A549 (cell line): ENCODE measurements around the gene OXSM. TPM values are rescaled to one million over a fixed set of nuclear protein-coding genes. Genes with fewer than 3 reads are reported as not detected.

Experiments used
- ATAC-seq, 2 experiments: fragments of 200-7000 bp in 1 of 2; fragments of >200 bp in 1 of 2; cut with Nextera tagmentation in 1 of 2; cut with Tn5 transposase in 1 of 2; 3 replicates each; pipeline versions ENCODE4 v1.8.0 to v1.9.1; 2018 to 2020; ENCODE audit warnings: mild to moderate bottlenecking in 1 of 2, moderate library complexity in 1 of 2
- CTCF ChIA-PET: fragments of 300-600 bp; sonication (Branson Sonifier 250); formaldehyde crosslinking; extraction: SDS; loops from one replicate; lab custom pipeline; 2021; ENCODE audit warnings: antibody characterized with exemption, inconsistent platforms; lab: Yijun Ruan, JAX
- POLR2A ChIA-PET: fragments of 350-600 bp; formaldehyde crosslinking; extraction: SDS; loops from one replicate; lab custom pipeline; 2021; ENCODE audit warnings: antibody characterized with exemption, inconsistent platforms; lab: Yijun Ruan, JAX
- DNase-seq, 2 experiments: peaks; one replicate each; pipeline versions ENCODE4 v3.0.0 to v3.0.0-alpha.2; 2011 to 2016; ENCODE audit warnings: low read depth in 1 of 2, low spot score in 1 of 2
- FAIRE-seq: peaks from 2 replicates; lab custom pipeline; 2011; peaks lifted over from hg19 to GRCh38; lab: Jason Lieb, UNC
- H3K27ac ChIP-seq, 2 experiments: fragments of >200 bp; sonication (Bioruptor Twin); formaldehyde crosslinking; 3 replicates each; pipeline ENCODE4 v1.5.1; 2016 to 2017
- H3K4me1 ChIP-seq: fragments of >200 bp; sonication (Bioruptor Twin); formaldehyde crosslinking; 3 replicates; pipeline ENCODE4 v1.6.1; 2016
- H3K4me2 ChIP-seq: fragments of >200 bp; sonication (Bioruptor Twin); formaldehyde crosslinking; 3 replicates; pipeline ENCODE4 v1.6.1; 2016
- H3K4me3 ChIP-seq: fragments of >200 bp; sonication (Bioruptor Twin); formaldehyde crosslinking; 3 replicates; pipeline ENCODE4 v1.5.1; 2016
- H3K9me3 ChIP-seq: fragments of >200 bp; sonication (Bioruptor Twin); formaldehyde crosslinking; 3 replicates; pipeline ENCODE4 v1.6.1; 2016
- BHLHE40 ChIP-seq: IDR thresholded peaks from 2 replicates; pipeline ENCODE4 v1.6.1; 2012; ENCODE audit warnings: low read depth, low read length, inconsistent platforms
- CEBPB ChIP-seq, 2 experiments: fragments of >200 bp in 1 of 2; sonication (Bioruptor Twin) in 1 of 2; formaldehyde crosslinking in 1 of 2; IDR thresholded peaks; 2 replicates each; pipeline ENCODE4 v1.6.1; 2012 to 2016
- CHD4 ChIP-seq: fragments of 200-600 bp; sonication (generic); IDR thresholded peaks from 2 replicates; pipeline ENCODE4 v1.6.1; 2016; ENCODE audit warnings: antibody characterized with exemption, mild to moderate bottlenecking, borderline replicate concordance
- EHF ChIP-seq: fragments of 250-450 bp; sonication (Bioruptor Pico); IDR thresholded peaks from 2 replicates; pipeline ENCODE4 v1.5.0; 2020; ENCODE audit warnings: mild to moderate bottlenecking
- EHMT2 ChIP-seq: fragments of 200-600 bp; sonication (generic); IDR thresholded peaks from 2 replicates; pipeline ENCODE4 v1.6.1; 2016; ENCODE audit warnings: antibody characterized with exemption, low read depth, mild to moderate bottlenecking, moderate library complexity
- FOSB ChIP-seq: fragments of 250-450 bp; sonication (Bioruptor Pico); IDR thresholded peaks from 2 replicates; pipeline ENCODE4 v1.5.0; 2020; ENCODE audit warnings: mild to moderate bottlenecking, moderate library complexity
- FOSL2 ChIP-seq, 2 experiments: fragments of 450-650 bp in 1 of 2; fragments of >200 bp in 1 of 2; sonication (Bioruptor Twin) in 1 of 2; formaldehyde crosslinking; IDR thresholded peaks; 2 replicates each; pipeline versions ENCODE4 v1.5.0 to v1.6.1; 2016 to 2020; ENCODE audit warnings: mild to moderate bottlenecking in 1 of 2, moderate library complexity in 1 of 2
- FOXS1 ChIP-seq: fragments of 250-450 bp; sonication (Bioruptor Pico); IDR thresholded peaks from 2 replicates; pipeline ENCODE4 v1.5.0; 2020; ENCODE audit warnings: mild to moderate bottlenecking, moderate library complexity
- HDAC2 ChIP-seq: fragments of 200-600 bp; sonication (generic); IDR thresholded peaks from 2 replicates; pipeline ENCODE4 v1.6.1; 2016
- HEYL ChIP-seq: fragments of 250-450 bp; sonication (Bioruptor Pico); IDR thresholded peaks from 2 replicates; pipeline ENCODE4 v1.8.0; 2021; ENCODE audit warnings: mild to moderate bottlenecking, moderate library complexity
- HOXA7 ChIP-seq: fragments of 250-450 bp; sonication (Bioruptor Pico); IDR thresholded peaks from 2 replicates; pipeline ENCODE4 v1.5.0; 2020; ENCODE audit warnings: mild to moderate bottlenecking, moderate library complexity
- HOXB13 ChIP-seq: fragments of 250-450 bp; sonication (Bioruptor Pico); IDR thresholded peaks from 2 replicates; pipeline ENCODE4 v1.5.0; 2020; ENCODE audit warnings: low read depth, mild to moderate bottlenecking, moderate library complexity
- HOXB5 ChIP-seq: fragments of 250-450 bp; sonication (Bioruptor Pico); IDR thresholded peaks from 2 replicates; pipeline ENCODE4 v1.5.0; 2020; ENCODE audit warnings: mild to moderate bottlenecking, moderate library complexity
- KDM5A ChIP-seq: fragments of 200-600 bp; sonication (generic); IDR thresholded peaks from 2 replicates; pipeline ENCODE4 v1.6.1; 2016; ENCODE audit warnings: antibody characterized with exemption, mild to moderate bottlenecking
- MAZ ChIP-seq: fragments of 150-350 bp; IDR thresholded peaks from 2 replicates; pipeline ENCODE4 v1.6.1; 2014; ENCODE audit warnings: antibody characterized with exemption, low read depth, low read length, borderline replicate concordance
- MYC ChIP-seq: IDR thresholded peaks from 2 replicates; pipeline ENCODE4 v1.6.1; 2012; ENCODE audit warnings: mild to moderate bottlenecking, inconsistent platforms, low read length, improper control_type of control experiment, borderline replicate concordance
- RARB ChIP-seq: fragments of 250-450 bp; sonication (Bioruptor Pico); IDR thresholded peaks from 2 replicates; pipeline ENCODE4 v1.8.0; 2021; ENCODE audit warnings: mild to moderate bottlenecking, moderate library complexity
- RCOR1 ChIP-seq: fragments of 150-350 bp; IDR thresholded peaks from 2 replicates; pipeline ENCODE4 v1.6.1; 2014; ENCODE audit warnings: antibody characterized with exemption, low read length, low read depth
- RFX5 ChIP-seq: fragments of 450-650 bp; IDR thresholded peaks from 2 replicates; pipeline ENCODE4 v1.7.1; 2014; ENCODE audit warnings: antibody characterized with exemption, mild to moderate bottlenecking, moderate library complexity
- RNF2 ChIP-seq: fragments of 200-600 bp; sonication (generic); IDR thresholded peaks from 2 replicates; pipeline ENCODE4 v1.6.1; 2016; ENCODE audit warnings: low read depth, mild to moderate bottlenecking, antibody characterized with exemption, moderate library complexity, borderline replicate concordance
- SREBF2 ChIP-seq: fragments of 450-650 bp; IDR thresholded peaks from 2 replicates; pipeline ENCODE4 v1.6.1; 2014; ENCODE audit warnings: mild to moderate bottlenecking, moderate library complexity
- TP53 ChIP-seq: fragments of 250-450 bp; sonication (Bioruptor Pico); IDR thresholded peaks from 2 replicates; pipeline ENCODE4 v1.5.0; 2021; ENCODE audit warnings: mild to moderate bottlenecking, moderate library complexity
- ZNF302 ChIP-seq: fragments of 250-450 bp; sonication (Bioruptor Pico); IDR thresholded peaks from 2 replicates; pipeline ENCODE4 v1.9.0; 2021; ENCODE audit warnings: inconsistent platforms, mild to moderate bottlenecking, moderate library complexity
- WGBS: methylation state at CpG from one replicate; pipeline ENCODE4 v1.1.6; 2017; ENCODE audit errors: missing lambda C conversion rate; 5-methylcytosine and 5-hydroxymethylcytosine counted together
- polyA plus RNA-seq, 4 experiments: library from polyadenylated mRNA; depleted of rRNA in 3 of 4; stranded (reverse); fragments of >200 nt; fragmentation: RNase III in 1 of 4; extraction: RNeasy Plus Mini Kit Qiagen cat#74134 plus additional on column Dnase treatment in 1 of 4; gene quantifications; 2 replicates in 3 of 4; 3 replicates in 1 of 4; pipeline ENCODE4 v1.2.3, GENCODE V29; 2011 to 2017
- TF ChIP-seq, protein P1 (sequence below): IDR thresholded peaks from 2 replicates; pipeline ENCODE4 v1.6.1; 2012
- TF ChIP-seq, protein P2 (sequence below): fragments of 250-450 bp; sonication (Bioruptor Pico); IDR thresholded peaks from 2 replicates; pipeline ENCODE4 v1.5.0; 2021; ENCODE audit warnings: mild to moderate bottlenecking, moderate library complexity, borderline replicate concordance
- TF ChIP-seq, protein P3 (sequence below): IDR thresholded peaks from 2 replicates; pipeline ENCODE4 v1.6.1; 2012
- TF ChIP-seq, protein P4 (sequence below): fragments of 450-650 bp; IDR thresholded peaks from 2 replicates; pipeline ENCODE4 v1.6.1; 2014; ENCODE audit warnings: antibody characterized with exemption
- TF ChIP-seq, protein P5 (sequence below): fragments of 150-350 bp; IDR thresholded peaks from 2 replicates; pipeline ENCODE4 v1.6.1; 2014; ENCODE audit warnings: low read depth, mild to moderate bottlenecking, low read length

OXSM gene
- polyA plus RNA-seq, 2 of the 4 experiments (the other 2 are of a cell fraction) = 19.1 to 43.9 TPM

DNA sequence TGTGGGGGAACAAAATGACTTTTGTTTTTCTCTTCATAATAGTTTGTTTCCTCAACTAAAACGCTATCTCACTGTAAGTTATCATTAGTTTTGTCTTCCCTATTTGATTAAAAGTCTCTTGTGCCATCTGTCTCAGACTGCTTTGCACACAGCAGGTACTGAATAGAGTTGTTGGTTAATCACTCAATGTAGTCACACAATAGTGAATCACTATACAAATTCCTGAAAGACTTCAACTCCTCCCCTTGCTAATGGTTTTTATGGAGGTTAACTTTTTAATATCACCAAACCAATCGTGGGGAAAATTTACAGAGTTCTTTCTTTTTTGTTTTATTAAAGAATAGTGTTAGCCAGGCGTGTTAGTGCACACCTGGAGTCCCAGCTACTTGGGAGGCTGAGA, 4.1 kb upstream of the OXSM start:
- WGBS = 59% methylated on average over 3 of the region's 3 CpGs
- H3K9me3 ChIP-seq = no peaks in the 10 kb centered on the region
- DNase-seq (no peak), FAIRE-seq (no peak), ATAC-seq (no peak)
- no peak overlapping the region for H3K4me2 ChIP-seq
- CTCF ChIA-PET = no interaction called here
- POLR2A ChIA-PET = no interaction called here
- peaks cover 24% of the 10 kb centered on the region; the same call in 2 of the 3 replicates for H3K4me1 ChIP-seq
- no peak overlapping the region for H3K27ac ChIP-seq
- TF ChIP-seq, protein P1, sequence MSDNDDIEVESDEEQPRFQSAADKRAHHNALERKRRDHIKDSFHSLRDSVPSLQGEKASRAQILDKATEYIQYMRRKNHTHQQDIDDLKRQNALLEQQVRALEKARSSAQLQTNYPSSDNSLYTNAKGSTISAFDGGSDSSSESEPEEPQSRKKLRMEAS = no peak
- TF ChIP-seq CHD4 (no peak), ZNF302 (CRISPR knock-in tag) (no peak), MYC (no peak), RFX5 (no peak), HDAC2 (no peak), HEYL (CRISPR knock-in tag) (no peak), CEBPB (IDR thresholded peaks at IDR 0.05) (no peak), RNF2 (no peak), RARB (CRISPR knock-in tag) (no peak)
- TF ChIP-seq, protein P2, sequence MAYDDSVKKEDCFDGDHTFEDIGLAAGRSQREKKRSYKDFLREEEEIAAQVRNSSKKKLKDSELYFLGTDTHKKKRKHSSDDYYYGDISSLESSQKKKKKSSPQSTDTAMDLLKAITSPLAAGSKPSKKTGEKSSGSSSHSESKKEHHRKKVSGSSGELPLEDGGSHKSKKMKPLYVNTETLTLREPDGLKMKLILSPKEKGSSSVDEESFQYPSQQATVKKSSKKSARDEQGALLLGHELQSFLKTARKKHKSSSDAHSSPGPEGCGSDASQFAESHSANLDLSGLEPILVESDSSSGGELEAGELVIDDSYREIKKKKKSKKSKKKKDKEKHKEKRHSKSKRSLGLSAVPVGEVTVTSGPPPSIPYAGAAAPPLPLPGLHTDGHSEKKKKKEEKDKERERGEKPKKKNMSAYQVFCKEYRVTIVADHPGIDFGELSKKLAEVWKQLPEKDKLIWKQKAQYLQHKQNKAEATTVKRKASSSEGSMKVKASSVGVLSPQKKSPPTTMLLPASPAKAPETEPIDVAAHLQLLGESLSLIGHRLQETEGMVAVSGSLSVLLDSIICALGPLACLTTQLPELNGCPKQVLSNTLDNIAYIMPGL (CRISPR knock-in tag) = no peak
- TF ChIP-seq, protein P3, sequence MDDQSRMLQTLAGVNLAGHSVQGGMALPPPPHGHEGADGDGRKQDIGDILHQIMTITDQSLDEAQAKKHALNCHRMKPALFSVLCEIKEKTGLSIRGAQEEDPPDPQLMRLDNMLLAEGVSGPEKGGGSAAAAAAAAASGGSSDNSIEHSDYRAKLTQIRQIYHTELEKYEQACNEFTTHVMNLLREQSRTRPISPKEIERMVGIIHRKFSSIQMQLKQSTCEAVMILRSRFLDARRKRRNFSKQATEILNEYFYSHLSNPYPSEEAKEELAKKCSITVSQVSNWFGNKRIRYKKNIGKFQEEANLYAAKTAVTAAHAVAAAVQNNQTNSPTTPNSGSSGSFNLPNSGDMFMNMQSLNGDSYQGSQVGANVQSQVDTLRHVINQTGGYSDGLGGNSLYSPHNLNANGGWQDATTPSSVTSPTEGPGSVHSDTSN = no peak
- H3K4me3 ChIP-seq = no peak overlapping the region

DNA sequence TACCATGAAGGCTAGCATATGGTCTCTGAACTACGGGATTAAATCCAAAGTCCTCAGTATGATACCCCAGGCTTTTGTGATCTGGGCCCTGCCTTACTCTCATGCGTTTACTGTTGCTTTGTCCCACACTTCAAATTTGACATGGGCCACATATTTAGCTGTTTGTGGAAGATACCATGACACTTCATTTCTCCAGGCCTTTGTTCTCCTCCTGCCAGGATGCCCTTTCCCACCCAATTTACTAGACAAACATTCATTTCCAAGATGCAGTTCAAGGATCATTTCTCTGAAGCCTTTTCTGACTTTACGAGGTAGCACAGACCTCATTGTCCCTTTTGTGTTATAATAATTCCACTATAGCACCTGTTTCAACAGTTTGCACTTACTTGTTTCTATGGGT, 2.2 kb upstream of the OXSM start:
- Histone ChIP-seq H3K27ac (no peak overlapping the region), H3K4me2 (no peak overlapping the region), H3K9me3 (no peaks in the 10 kb centered on the region), H3K4me1 (peaks cover 12% of the 10 kb centered on the region; the same call in 2 of the 3 replicates), H3K4me3 (no peak overlapping the region)
- TF ChIP-seq MAZ = no peak
- TF ChIP-seq HOXB5 (CRISPR knock-in tag) = no peak
- no peak for TF ChIP-seq FOSL2 (IDR thresholded peaks at IDR 0.05)
- no peak for TF ChIP-seq FOSL2 (CRISPR knock-in tag; IDR thresholded peaks at IDR 0.05)
- TF ChIP-seq SREBF2 = no peak
- TF ChIP-seq FOSB = no peak
- TF ChIP-seq FOXS1 (CRISPR knock-in tag) = no peak
- no peak for TF ChIP-seq RCOR1
- no peak for TF ChIP-seq HEYL (CRISPR knock-in tag)
- TF ChIP-seq BHLHE40 = no peak
- TF ChIP-seq EHF (CRISPR knock-in tag) = no peak
- no peak for TF ChIP-seq CEBPB (IDR thresholded peaks at IDR 0.05)
- TF ChIP-seq, protein P4, sequence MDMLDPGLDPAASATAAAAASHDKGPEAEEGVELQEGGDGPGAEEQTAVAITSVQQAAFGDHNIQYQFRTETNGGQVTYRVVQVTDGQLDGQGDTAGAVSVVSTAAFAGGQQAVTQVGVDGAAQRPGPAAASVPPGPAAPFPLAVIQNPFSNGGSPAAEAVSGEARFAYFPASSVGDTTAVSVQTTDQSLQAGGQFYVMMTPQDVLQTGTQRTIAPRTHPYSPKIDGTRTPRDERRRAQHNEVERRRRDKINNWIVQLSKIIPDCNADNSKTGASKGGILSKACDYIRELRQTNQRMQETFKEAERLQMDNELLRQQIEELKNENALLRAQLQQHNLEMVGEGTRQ = no peak
- TF ChIP-seq, protein P3 = no peak
- no peak for TF ChIP-seq KDM5A
- no peak for TF ChIP-seq EHMT2
- no peak for TF ChIP-seq HOXB13
- no peak for TF ChIP-seq TP53 (CRISPR knock-in tag)
- no peak for TF ChIP-seq HOXA7
- TF ChIP-seq, protein P5, sequence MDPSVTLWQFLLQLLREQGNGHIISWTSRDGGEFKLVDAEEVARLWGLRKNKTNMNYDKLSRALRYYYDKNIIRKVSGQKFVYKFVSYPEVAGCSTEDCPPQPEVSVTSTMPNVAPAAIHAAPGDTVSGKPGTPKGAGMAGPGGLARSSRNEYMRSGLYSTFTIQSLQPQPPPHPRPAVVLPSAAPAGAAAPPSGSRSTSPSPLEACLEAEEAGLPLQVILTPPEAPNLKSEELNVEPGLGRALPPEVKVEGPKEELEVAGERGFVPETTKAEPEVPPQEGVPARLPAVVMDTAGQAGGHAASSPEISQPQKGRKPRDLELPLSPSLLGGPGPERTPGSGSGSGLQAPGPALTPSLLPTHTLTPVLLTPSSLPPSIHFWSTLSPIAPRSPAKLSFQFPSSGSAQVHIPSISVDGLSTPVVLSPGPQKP = no peak
- ChIA-PET POLR2A (no interaction called here), CTCF (no interaction called here)
- ATAC-seq = no peak
- DNase-seq = no peak
- 88% methylated on average over 3 of the region's 3 CpGs for WGBS
- FAIRE-seq = no peak
